ENCODE data around the gene SPINDOC.

The SPINDOC gene

DNA sequence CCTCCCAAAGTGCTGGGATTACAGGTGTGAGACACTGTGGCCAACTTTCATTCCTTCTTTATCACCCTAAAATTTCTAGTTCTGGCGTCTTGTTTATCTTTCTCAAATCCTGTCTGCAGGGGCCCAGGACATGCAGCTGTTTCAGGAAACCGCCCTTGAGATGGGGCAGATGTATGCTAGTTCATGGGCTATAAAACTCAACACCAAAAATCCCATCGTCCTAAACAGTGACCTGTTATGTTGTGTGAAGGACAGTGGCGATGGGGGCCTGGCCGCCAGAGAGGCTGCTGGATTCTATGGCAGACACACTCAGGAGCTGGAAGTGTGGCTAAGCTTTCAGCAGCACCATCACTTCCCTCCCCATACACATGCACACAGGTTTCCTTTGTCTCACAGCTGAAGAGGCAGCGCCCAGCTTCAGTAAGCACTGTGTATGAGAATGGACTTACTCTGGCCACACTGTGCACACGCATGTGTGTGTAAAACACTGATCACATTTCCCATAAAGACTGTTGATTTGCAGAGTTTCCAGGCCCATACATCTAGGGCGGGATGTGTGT, 62.3 kb downstream of the SPINDOC start:
- TF ChIP-seq, protein P1, sequence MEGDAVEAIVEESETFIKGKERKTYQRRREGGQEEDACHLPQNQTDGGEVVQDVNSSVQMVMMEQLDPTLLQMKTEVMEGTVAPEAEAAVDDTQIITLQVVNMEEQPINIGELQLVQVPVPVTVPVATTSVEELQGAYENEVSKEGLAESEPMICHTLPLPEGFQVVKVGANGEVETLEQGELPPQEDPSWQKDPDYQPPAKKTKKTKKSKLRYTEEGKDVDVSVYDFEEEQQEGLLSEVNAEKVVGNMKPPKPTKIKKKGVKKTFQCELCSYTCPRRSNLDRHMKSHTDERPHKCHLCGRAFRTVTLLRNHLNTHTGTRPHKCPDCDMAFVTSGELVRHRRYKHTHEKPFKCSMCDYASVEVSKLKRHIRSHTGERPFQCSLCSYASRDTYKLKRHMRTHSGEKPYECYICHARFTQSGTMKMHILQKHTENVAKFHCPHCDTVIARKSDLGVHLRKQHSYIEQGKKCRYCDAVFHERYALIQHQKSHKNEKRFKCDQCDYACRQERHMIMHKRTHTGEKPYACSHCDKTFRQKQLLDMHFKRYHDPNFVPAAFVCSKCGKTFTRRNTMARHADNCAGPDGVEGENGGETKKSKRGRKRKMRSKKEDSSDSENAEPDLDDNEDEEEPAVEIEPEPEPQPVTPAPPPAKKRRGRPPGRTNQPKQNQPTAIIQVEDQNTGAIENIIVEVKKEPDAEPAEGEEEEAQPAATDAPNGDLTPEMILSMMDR (IDR thresholded peaks at IDR 0.05; ENCODE audit: low read depth, low read length) = no peak
- no peak overlapping the region for H3K4me3 ChIP-seq (ENCODE audit: low read depth, low read length)

DNA sequence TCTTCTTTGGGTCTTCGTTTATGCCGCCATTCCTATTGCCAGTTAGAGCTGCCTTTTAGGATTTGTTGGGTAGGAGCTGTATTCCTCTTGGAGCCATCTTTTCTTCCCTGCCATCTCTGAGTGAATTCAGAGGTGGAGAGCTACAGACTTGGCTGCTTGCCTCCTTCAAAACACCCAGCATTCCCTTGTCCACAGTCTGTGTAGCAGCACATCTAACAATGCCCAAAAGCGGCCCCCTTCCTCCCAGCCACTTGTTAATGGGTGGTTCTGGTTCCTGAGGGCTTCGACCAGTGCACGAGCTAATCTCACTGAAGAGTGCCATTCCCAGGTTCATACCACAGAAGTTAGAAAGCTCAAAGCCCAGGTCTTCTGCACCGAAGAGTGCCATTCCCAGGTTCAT, 63.4 kb downstream of the SPINDOC start:
- H3K4me3 ChIP-seq (ENCODE audit: low read depth, low read length) = no peak overlapping the region
- TF ChIP-seq, protein P1 (IDR thresholded peaks at IDR 0.05; ENCODE audit: low read depth, low read length) = no peak

Measured in WI38 (cell line).